SK-N-SH (cell line): ENCODE data around the gene PHIP.

Experiments
- CHD2 ChIP-seq: fragments of 150-350 bp; IDR thresholded peaks from 2 replicates; pipeline ENCODE4 v1.6.1; 2018; ENCODE audit warnings: low read length; ENCODE audit not compliant: partially characterized antibody
- EP300 ChIP-seq, 2 experiments: IDR thresholded peaks; 2 replicates each; pipeline versions ENCODE4 v1.4.0 to v1.6.1; 2012; ENCODE audit warnings: borderline replicate concordance in 1 of 2, low read depth in 1 of 2, low read length in 1 of 2
- EZH2phosphoT487 ChIP-seq: fragments of 200-600 bp; sonication (generic); IDR thresholded peaks from 2 replicates; pipeline ENCODE4 v1.6.1; 2017; ENCODE audit warnings: low read depth, mixed run types, mild to moderate bottlenecking, antibody characterized with exemption, moderate library complexity, borderline replicate concordance
- JUND ChIP-seq: IDR thresholded peaks from 2 replicates; pipeline ENCODE4 v1.4.0; 2012
- POLR2AphosphoS5 ChIP-seq: IDR thresholded peaks from 2 replicates; pipeline ENCODE4 v1.6.1; 2012; ENCODE audit warnings: low read depth, low read length
- TCF12 ChIP-seq: IDR thresholded peaks from 2 replicates; pipeline ENCODE4 v1.4.0; 2012
- TF ChIP-seq, protein P1 (sequence below): fragments of 200-600 bp; sonication (generic); IDR thresholded peaks from 2 replicates; pipeline ENCODE4 v1.6.1; 2017; ENCODE audit warnings: antibody characterized with exemption, mild to moderate bottlenecking, moderate library complexity
- TF ChIP-seq, protein P2 (sequence below): IDR thresholded peaks from 2 replicates; pipeline ENCODE4 v1.6.1; 2012; ENCODE audit warnings: mild to moderate bottlenecking, low read depth, low read length, moderate library complexity

DNA sequence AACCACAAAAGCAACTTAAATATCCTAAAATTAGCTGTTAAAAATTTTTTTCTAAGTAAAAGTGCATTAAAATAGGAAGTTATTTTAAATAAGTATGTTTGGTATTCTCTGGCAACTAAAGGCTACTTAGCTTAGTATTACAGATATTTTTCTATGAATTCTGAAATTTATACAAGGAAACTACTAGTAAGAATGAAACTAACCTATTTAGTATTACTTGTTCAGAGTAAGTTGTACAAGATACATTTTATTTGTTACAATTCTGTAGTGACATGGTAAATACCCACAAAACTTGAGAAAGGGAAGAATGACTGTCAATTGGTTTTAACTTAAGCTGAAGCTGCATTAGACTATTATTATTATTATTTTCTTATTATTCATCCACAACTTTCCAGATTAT is 6.5 kb downstream of the PHIP start:
- TF ChIP-seq POLR2AphosphoS5 (no peak), TCF12 (no peak), JUND (no peak), EP300 (IDR thresholded peaks at IDR 0.05; ENCODE audit: borderline replicate concordance in 1 of 2, low read depth in 1 of 2, low read length in 1 of 2) (no peak), EZH2phosphoT487 (no peak), CHD2 (no peak)
- TF ChIP-seq, protein P1, sequence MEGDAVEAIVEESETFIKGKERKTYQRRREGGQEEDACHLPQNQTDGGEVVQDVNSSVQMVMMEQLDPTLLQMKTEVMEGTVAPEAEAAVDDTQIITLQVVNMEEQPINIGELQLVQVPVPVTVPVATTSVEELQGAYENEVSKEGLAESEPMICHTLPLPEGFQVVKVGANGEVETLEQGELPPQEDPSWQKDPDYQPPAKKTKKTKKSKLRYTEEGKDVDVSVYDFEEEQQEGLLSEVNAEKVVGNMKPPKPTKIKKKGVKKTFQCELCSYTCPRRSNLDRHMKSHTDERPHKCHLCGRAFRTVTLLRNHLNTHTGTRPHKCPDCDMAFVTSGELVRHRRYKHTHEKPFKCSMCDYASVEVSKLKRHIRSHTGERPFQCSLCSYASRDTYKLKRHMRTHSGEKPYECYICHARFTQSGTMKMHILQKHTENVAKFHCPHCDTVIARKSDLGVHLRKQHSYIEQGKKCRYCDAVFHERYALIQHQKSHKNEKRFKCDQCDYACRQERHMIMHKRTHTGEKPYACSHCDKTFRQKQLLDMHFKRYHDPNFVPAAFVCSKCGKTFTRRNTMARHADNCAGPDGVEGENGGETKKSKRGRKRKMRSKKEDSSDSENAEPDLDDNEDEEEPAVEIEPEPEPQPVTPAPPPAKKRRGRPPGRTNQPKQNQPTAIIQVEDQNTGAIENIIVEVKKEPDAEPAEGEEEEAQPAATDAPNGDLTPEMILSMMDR: no peak
- TF ChIP-seq, protein P2, sequence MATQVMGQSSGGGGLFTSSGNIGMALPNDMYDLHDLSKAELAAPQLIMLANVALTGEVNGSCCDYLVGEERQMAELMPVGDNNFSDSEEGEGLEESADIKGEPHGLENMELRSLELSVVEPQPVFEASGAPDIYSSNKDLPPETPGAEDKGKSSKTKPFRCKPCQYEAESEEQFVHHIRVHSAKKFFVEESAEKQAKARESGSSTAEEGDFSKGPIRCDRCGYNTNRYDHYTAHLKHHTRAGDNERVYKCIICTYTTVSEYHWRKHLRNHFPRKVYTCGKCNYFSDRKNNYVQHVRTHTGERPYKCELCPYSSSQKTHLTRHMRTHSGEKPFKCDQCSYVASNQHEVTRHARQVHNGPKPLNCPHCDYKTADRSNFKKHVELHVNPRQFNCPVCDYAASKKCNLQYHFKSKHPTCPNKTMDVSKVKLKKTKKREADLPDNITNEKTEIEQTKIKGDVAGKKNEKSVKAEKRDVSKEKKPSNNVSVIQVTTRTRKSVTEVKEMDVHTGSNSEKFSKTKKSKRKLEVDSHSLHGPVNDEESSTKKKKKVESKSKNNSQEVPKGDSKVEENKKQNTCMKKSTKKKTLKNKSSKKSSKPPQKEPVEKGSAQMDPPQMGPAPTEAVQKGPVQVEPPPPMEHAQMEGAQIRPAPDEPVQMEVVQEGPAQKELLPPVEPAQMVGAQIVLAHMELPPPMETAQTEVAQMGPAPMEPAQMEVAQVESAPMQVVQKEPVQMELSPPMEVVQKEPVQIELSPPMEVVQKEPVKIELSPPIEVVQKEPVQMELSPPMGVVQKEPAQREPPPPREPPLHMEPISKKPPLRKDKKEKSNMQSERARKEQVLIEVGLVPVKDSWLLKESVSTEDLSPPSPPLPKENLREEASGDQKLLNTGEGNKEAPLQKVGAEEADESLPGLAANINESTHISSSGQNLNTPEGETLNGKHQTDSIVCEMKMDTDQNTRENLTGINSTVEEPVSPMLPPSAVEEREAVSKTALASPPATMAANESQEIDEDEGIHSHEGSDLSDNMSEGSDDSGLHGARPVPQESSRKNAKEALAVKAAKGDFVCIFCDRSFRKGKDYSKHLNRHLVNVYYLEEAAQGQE: no peak
